ENCODE results near the gene PIGB. TPM values are rescaled to one million over a fixed set of nuclear protein-coding genes. Genes with fewer than 3 reads are reported as not detected.

Gene PIGB
- total RNA-seq, 2 donors from 2014 or later: 13.0 to 15.3 TPM

DNA sequence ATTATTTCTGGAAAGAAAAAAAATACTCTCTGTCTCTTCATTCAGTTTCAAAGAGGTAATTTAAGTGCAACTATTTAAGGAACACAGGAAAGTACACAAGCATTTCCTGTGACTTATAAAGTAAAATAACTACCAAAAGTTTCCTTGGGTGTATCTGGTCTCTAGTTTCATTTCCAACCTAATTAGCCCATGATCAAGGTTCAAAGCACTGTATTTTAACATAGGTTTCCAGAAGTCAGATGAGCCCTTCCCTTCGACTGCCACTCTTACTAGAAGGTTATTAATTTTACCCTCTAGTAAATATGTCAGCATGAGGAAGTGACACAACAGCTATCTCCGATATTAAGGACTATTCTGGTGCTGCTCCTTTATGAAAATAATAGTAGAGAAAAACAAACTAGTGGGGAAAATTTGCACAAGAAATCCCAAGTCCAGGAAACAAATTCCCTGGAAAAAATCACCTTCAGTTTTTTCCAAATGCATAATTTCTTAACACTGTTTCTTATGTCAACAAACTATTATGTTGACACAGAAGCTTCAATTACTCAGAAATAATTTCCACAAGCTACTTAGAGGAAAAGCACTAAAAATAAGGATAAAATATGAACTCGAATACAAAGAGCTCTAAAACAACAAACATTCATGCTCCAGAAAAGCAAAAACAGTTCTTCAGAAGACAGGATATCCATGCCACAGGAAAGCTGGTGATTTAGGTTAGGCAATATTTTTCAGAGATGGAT is 53.8 kb downstream of the PIGB start:
- 42% methylated on average over 3 of the region's 3 CpGs for WGBS
- H3K27ac ChIP-seq: peak overlapping the region in 1 of 2 donors; percentile 29
- H3K4me3 ChIP-seq: no peak overlapping the region
- H3K4me1 ChIP-seq (replicated peaks): no peaks in the 10 kb centered on the region
- H3K27me3 ChIP-seq (replicated peaks; ENCODE audit: insufficient read depth): no peaks in the 10 kb centered on the region
- no peaks in the 10 kb centered on the region for H3K9me3 ChIP-seq
- H3K36me3 ChIP-seq: no peaks in the 10 kb centered on the region
- TF ChIP-seq, protein P1, sequence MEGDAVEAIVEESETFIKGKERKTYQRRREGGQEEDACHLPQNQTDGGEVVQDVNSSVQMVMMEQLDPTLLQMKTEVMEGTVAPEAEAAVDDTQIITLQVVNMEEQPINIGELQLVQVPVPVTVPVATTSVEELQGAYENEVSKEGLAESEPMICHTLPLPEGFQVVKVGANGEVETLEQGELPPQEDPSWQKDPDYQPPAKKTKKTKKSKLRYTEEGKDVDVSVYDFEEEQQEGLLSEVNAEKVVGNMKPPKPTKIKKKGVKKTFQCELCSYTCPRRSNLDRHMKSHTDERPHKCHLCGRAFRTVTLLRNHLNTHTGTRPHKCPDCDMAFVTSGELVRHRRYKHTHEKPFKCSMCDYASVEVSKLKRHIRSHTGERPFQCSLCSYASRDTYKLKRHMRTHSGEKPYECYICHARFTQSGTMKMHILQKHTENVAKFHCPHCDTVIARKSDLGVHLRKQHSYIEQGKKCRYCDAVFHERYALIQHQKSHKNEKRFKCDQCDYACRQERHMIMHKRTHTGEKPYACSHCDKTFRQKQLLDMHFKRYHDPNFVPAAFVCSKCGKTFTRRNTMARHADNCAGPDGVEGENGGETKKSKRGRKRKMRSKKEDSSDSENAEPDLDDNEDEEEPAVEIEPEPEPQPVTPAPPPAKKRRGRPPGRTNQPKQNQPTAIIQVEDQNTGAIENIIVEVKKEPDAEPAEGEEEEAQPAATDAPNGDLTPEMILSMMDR (IDR thresholded peaks at IDR 0.05): no peak
- TF ChIP-seq POLR2A (IDR thresholded peaks at IDR 0.05) (no peak), POLR2AphosphoS5 (IDR thresholded peaks at IDR 0.05) (no peak)
- no peak for DNase-seq (ENCODE audit: low spot score)
- intact Hi-C loops (cut with DNase I): no loop called here

DNA sequence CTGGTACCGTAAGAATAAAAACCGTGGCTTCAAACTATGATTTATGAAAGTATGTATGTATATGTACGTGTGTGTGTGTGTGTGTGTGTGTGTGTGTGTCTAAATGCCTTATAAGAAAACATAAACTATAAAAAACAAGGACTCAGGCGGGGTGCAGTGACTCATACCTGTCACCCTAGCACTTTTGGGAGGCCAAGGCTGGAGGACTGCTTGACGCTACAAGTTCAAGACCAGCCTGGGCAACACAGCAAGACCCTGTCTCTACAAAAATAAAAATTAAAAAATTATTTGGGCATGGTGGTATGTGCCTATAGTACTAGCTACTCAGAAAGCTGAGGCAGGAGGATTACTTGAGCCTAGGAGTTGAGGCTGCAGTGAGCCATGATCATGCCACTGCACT is 60.1 kb downstream of the PIGB start:
- DNase-seq (ENCODE audit: low spot score): no peak
- 91% methylated on average over 5 of the region's 5 CpGs for WGBS
- H3K36me3 ChIP-seq: peaks cover 0 to 3% of the 10 kb centered on the region in 2 donors
- no peaks in the 10 kb centered on the region for H3K27me3 ChIP-seq (replicated peaks; ENCODE audit: insufficient read depth)
- TF ChIP-seq POLR2A (IDR thresholded peaks at IDR 0.05): no peak
- H3K27ac ChIP-seq: no peak overlapping the region
- no peaks in the 10 kb centered on the region for H3K4me1 ChIP-seq (replicated peaks)
- H3K4me3 ChIP-seq: no peak overlapping the region
- intact Hi-C loops (cut with DNase I): no loop called here
- H3K9me3 ChIP-seq: no peaks in the 10 kb centered on the region

DNA sequence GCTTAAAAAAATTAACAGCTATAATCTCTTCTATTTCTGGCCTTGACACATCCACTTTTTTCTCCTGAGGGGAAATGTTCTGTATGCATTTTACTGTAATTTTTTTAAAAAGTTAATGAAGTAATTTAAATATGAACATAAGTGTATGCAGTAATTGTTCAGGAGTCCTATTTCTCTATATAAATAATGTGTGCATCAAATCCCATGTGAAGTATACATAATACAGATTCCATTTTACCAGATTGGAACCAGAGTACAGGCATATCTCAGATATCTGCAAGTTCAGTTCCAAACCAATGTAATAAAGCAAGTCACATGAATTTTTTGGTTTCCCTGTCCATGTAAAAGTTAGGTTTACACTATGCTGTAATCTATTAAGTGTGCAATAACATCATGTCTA is 62.6 kb downstream of the PIGB start:
- Histone ChIP-seq H3K27me3 (replicated peaks; ENCODE audit: insufficient read depth) (no peaks in the 10 kb centered on the region), H3K4me3 (no peak overlapping the region), H3K9me3 (no peaks in the 10 kb centered on the region), H3K27ac (no peak overlapping the region), H3K36me3 (peaks cover 0 to 3% of the 10 kb centered on the region in 2 donors), H3K4me1 (replicated peaks) (no peaks in the 10 kb centered on the region)
- no peak for TF ChIP-seq POLR2AphosphoS5 (IDR thresholded peaks at IDR 0.05)
- TF ChIP-seq, protein P1 (IDR thresholded peaks at IDR 0.05): no peak
- no peak for TF ChIP-seq POLR2A (IDR thresholded peaks at IDR 0.05)
- DNase-seq (ENCODE audit: low spot score): no peak
- intact Hi-C loops (cut with DNase I): no loop called here

DNA sequence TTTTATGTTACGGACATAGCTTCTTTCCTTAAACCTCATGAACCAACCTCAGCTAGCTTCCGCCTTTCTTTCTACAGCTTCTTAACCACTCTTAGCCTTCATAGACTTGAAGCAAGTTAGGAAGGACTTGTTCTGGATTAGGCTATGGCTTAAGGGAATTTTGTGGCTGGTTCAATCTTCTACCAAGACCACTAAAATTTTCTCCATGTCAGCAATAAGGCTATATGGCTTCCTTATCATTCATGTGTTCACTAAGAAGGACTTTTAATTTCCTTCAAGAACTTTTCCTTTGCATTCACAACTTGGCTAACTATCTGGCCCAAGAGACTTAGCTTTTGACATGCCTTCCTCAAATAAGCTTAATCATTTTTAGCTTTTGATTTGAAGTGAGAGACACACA is 64.7 kb downstream of the PIGB start:
- TF ChIP-seq POLR2A (IDR thresholded peaks at IDR 0.05): no peak
- TF ChIP-seq, protein P1 (IDR thresholded peaks at IDR 0.05): no peak
- TF ChIP-seq POLR2AphosphoS5 (IDR thresholded peaks at IDR 0.05): no peak
- Histone ChIP-seq H3K9me3 (no peaks in the 10 kb centered on the region), H3K4me3 (no peak overlapping the region), H3K4me1 (replicated peaks) (no peaks in the 10 kb centered on the region), H3K27ac (no peak overlapping the region), H3K36me3 (peaks cover 0 to 3% of the 10 kb centered on the region in 2 donors), H3K27me3 (replicated peaks; ENCODE audit: insufficient read depth) (no peaks in the 10 kb centered on the region)
- DNase-seq (ENCODE audit: low spot score): no peak
- 100% methylated on average over 2 of the region's 2 CpGs for WGBS
- intact Hi-C loops (cut with DNase I): no loop called here

DNA sequence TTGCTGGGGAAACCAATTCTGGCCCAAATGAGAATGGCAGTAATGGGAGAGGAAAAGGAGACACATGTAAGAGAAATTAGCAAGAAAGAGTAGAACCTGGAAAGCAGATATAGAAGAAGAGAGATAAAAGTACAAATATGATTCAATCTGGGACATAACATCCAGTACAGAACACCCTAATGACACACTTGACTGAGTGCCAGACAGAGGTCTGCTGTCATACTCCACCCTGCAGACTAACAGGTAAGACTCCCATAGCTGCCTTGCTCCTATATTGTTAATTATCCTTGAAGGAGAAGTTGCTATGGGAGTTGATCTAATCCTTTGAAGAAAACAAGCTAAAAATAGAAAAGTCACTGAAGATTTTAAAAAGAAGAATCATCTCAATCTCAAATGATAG is 68.0 kb downstream of the PIGB start:
- H3K27ac ChIP-seq: no peak overlapping the region
- TF ChIP-seq POLR2AphosphoS5 (IDR thresholded peaks at IDR 0.05): no peak
- no peak for TF ChIP-seq POLR2A (IDR thresholded peaks at IDR 0.05)
- TF ChIP-seq, protein P1 (IDR thresholded peaks at IDR 0.05): no peak
- H3K4me3 ChIP-seq: no peak overlapping the region
- no peaks in the 10 kb centered on the region for H3K27me3 ChIP-seq (replicated peaks; ENCODE audit: insufficient read depth)
- intact Hi-C loops (cut with DNase I): no loop called here
- peaks cover 0 to 3% of the 10 kb centered on the region in 2 donors for H3K36me3 ChIP-seq
- no peaks in the 10 kb centered on the region for H3K9me3 ChIP-seq
- no peak for DNase-seq (ENCODE audit: low spot score)
- H3K4me1 ChIP-seq (replicated peaks): no peaks in the 10 kb centered on the region
